CD8-positive, alpha-beta memory T cell (primary cell): Measurements from ENCODE around the gene SMARCC1. TPM values are rescaled to one million over a fixed set of nuclear protein-coding genes. Genes with fewer than 3 reads are reported as not detected.
"Not testable (repeated sequence)": the region's sequence is repeated elsewhere in the genome, so short reads cannot be mapped to it uniquely, and the experiment has no call there.

Source experiments
- CTCF ChIA-PET: fragments of 350-600 bp; sonication (Branson Sonifier 250); formaldehyde crosslinking; loops from one replicate; lab custom pipeline; 2021; ENCODE audit warnings: antibody characterized with exemption; lab: Charles Lee
- POLR2A ChIA-PET: fragments of 350-600 bp; sonication (Branson Sonifier 250); formaldehyde crosslinking; loops from one replicate; lab custom pipeline; 2021; ENCODE audit warnings: antibody characterized with exemption; lab: Charles Lee
- DNase-seq, 5 donors: peaks; one replicate each; pipeline versions ENCODE4 v3.0.0 to v3.0.0-alpha.2; 2020 to 2022; ENCODE audit warnings: mixed read lengths in 1 of 5
- H3K27ac ChIP-seq: one replicate; pipeline ENCODE4 v1.7.0; 2013; ENCODE audit warnings: low read depth, mild to moderate bottlenecking, low read length, moderate library complexity
- H3K27me3 ChIP-seq: 2 replicates; pipeline ENCODE4 v1.7.0; 2013; ENCODE audit warnings: low read length, mild to moderate bottlenecking; ENCODE audit not compliant: insufficient read depth, poor library complexity, severe bottlenecking
- H3K36me3 ChIP-seq: 2 replicates; pipeline ENCODE4 v1.7.0; 2013; ENCODE audit warnings: mild to moderate bottlenecking, low read length, moderate library complexity; ENCODE audit not compliant: insufficient read depth
- H3K4me1 ChIP-seq: 2 replicates; pipeline ENCODE4 v1.7.0; 2013; ENCODE audit warnings: mild to moderate bottlenecking, low read length, moderate library complexity; ENCODE audit not compliant: insufficient read depth
- H3K4me3 ChIP-seq: 2 replicates; pipeline ENCODE4 v1.7.0; 2013; ENCODE audit warnings: mild to moderate bottlenecking, low read length
- H3K9me3 ChIP-seq: 2 replicates; pipeline ENCODE4 v1.7.0; 2013; ENCODE audit warnings: mild to moderate bottlenecking, low read length
- H3K27ac Mint-ChIP-seq, 8 donors: one replicate each; pipeline ENCODE4 v1.8.0; 2020 to 2021; ENCODE audit warnings: mixed read lengths in 8 of 8, mild to moderate bottlenecking in 6 of 8, inconsistent platforms in 3 of 8, moderate library complexity in 3 of 8
- H3K27me3 Mint-ChIP-seq, 2 donors: one replicate each; pipeline ENCODE4 v1.8.0; 2020 to 2021; ENCODE audit warnings: mixed read lengths in 2 of 2, mild to moderate bottlenecking in 1 of 2, moderate library complexity in 1 of 2
- H3K36me3 Mint-ChIP-seq, 3 donors: one replicate each; pipeline ENCODE4 v1.8.0; 2020 to 2021; ENCODE audit warnings: mixed read lengths in 3 of 3, inconsistent platforms in 1 of 3, mild to moderate bottlenecking in 1 of 3
- H3K4me1 Mint-ChIP-seq, 3 donors: one replicate each; pipeline ENCODE4 v1.8.0; 2020 to 2021; ENCODE audit warnings: mixed read lengths in 3 of 3, inconsistent platforms in 1 of 3, mild to moderate bottlenecking in 1 of 3
- H3K4me3 Mint-ChIP-seq, 7 donors: one replicate each; pipeline ENCODE4 v1.8.0; 2020 to 2021; ENCODE audit warnings: mixed read lengths in 7 of 7, mild to moderate bottlenecking in 6 of 7, moderate library complexity in 4 of 7, inconsistent platforms in 2 of 7
- H3K9me3 Mint-ChIP-seq, 5 donors: one replicate each; pipeline ENCODE4 v1.8.0; 2020 to 2022; ENCODE audit warnings: mixed read lengths in 5 of 5, mild to moderate bottlenecking in 3 of 5, moderate library complexity in 2 of 5, inconsistent platforms in 1 of 5
- polyA plus RNA-seq: library from polyadenylated mRNA; unstranded; fragments of 300-500 nt; fragmentation: Illumina TruSeq; gene quantifications from one replicate; pipeline ENCODE4 v1.2.3, GENCODE V29; 2021
- total RNA-seq, 2 experiments: library from RNA; stranded (reverse); gene quantifications; one replicate each; pipeline ENCODE4 v1.2.3, GENCODE V29; 2021

The SMARCC1 gene
- total RNA-seq (100 to 1,000 TPM; 100 to 107 TPM), polyA plus RNA-seq (54.6 TPM)

DNA sequence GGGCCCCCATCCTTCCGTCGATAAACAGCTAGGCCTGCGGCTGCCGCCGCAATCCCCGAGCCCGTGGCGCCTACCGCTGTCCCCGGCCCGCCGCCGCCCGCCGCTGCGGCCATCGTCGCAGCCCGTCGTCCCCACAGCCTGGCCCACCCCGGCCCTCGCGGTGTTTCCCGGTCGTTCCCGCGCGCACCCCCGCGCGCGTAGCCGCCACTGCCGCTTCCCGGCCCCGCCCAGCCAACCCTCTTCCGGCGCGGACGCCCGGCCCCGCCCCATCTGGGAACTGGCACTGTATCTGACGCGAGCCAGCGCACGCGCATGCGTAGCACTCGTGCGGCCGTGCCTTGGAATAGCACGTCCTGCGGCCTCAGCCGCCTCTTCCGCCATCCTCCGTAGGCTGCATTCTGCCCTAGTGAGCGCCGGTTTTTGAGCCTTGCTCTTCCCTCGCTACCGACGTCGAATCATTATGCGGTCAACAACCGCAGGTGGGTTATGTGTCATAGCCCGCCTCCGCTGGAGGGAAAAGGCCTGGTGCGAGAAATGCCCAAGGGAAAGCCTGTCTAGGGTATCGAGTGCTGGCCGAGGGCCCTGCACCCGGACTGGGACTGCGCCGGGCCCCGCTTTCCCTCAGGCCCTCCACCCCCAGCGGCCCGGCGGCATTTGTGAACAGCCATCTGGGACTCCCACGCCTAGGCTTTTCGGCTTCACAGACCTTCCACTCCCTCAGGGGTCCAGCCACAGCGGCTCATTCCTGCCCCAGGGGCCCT is at the start of gene SMARCC1:
Gene SMARCC1 (minus strand): TSS at position 209 of the 761 bp plus-strand sequence. CDS start 96 bp downstream, at position 113.
- Mint-ChIP-seq H3K4me1 (peaks cover 26 to 35% (median 32%) of the 10 kb centered on the region in 3 donors), H3K27ac (peak within 1 kb of the TSS; percentile 93 to 99 (median 97)), H3K9me3 (no peaks in the 10 kb centered on the region), H3K27me3 (no peaks in the 10 kb centered on the region), H3K4me3 (peak within 1 kb of the TSS; percentile 91 to 97 (median 95)), H3K36me3 (peaks cover 0 to 12% (median 0%) of the 10 kb centered on the region in 3 donors)
- no peaks in the 10 kb centered on the region for H3K36me3 ChIP-seq
- DNase-seq = peak; percentile 97 to 99 (median 97)
- ChIA-PET POLR2A (interaction anchor here (0.7 to 1.4 kb wide), 4 partner anchors 43 to 401 kb away, joined by 3 to 5 read pairs (median 4); partner anchors contain the start of genes ELP6 and PTPN23), CTCF (interaction anchor here (1.1 kb wide), 1 partner anchor 265 kb away, joined by 3 read pairs; no protein-coding TSS in a partner anchor)
- H3K27me3 ChIP-seq = no peaks in the 10 kb centered on the region
- peak within 1 kb of the TSS; percentile 90 for H3K27ac ChIP-seq
- no peaks in the 10 kb centered on the region for H3K9me3 ChIP-seq
- H3K4me3 ChIP-seq = peak within 1 kb of the TSS; percentile 64
- H3K4me1 ChIP-seq = peaks cover 35% of the 10 kb centered on the region

DNA sequence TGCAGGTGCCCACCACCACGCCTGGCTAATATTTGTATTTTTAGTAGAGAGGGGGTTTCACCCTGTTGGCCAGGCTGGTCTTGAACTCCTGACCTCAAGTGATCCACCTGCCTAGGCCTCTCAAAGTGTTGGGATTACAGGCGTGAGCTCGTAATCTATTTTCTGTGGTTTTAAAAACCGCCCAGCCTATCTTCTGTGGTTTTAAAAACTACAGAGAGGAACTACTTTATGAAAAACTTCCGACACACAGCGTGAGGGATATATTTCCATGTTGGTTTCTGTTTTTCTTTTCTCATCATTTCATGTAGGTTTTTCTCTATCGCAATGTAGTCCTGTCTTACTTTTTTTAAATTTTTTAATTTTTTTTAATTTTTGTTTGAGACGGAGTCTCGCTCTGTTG is 47.8 kb upstream of the SMARCC1 start:
- not testable (repeated sequence) for H3K27me3 Mint-ChIP-seq

DNA sequence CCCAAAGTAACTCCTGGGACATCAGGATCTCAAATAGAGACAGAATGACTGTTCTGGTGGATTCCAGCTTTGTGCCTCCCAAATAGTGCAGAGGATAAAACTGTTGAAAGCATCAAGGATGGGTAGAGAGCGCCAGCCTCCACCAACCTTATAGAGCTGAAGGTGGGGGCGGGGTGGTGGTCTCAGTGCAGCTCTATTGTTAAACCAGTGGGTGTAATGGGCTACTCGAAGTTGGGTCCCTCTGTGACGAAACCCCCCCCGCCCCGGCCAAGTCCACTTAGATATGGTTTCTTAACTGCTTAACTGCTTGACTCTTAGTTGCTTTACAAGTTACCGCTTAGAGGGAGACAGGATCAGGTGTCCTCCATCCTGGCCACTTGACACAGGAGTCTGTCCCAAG is 43.9 kb upstream of the SMARCC1 start:
- no peaks in the 10 kb centered on the region for H3K27me3 ChIP-seq
- peak overlapping the region; percentile 91 for H3K27ac ChIP-seq
- Mint-ChIP-seq H3K27ac (peak overlapping the region; percentile 66 to 95 (median 88)), H3K4me1 (peaks cover 27 to 34% (median 32%) of the 10 kb centered on the region in 3 donors), H3K9me3 (no peaks in the 10 kb centered on the region), H3K4me3 (peak overlapping the region; percentile 86 to 93 (median 89)), H3K36me3 (peaks cover 4 to 40% (median 10%) of the 10 kb centered on the region in 3 donors), H3K27me3 (no peaks in the 10 kb centered on the region)
- peaks cover 19% of the 10 kb centered on the region for H3K4me1 ChIP-seq
- ChIA-PET POLR2A (interaction anchor here (0.8 to 1.0 kb wide), 2 partner anchors 12 to 44 kb away, joined by 3 to 5 read pairs; partner anchors contain the start of gene SMARCC1), CTCF (interaction anchor here (0.8 to 4.0 kb wide), 20 partner anchors 12 to 350 kb away, joined by 3 to 50 read pairs (median 6); partner anchors contain the start of genes DHX30 and SCAP)
- no peak for DNase-seq
- H3K36me3 ChIP-seq = peaks cover 13% of the 10 kb centered on the region
- peak overlapping the region; percentile 88 for H3K4me3 ChIP-seq
- H3K9me3 ChIP-seq = no peaks in the 10 kb centered on the region

More for the DNA sequence above, 47.8 kb upstream of the SMARCC1 start:
- Mint-ChIP-seq H3K36me3 (peaks cover 8 to 59% (median 17%) of the 10 kb centered on the region in 3 donors), H3K27ac (peak overlapping the region in 1 of 8 donors; percentile 3), H3K4me3 (peak overlapping the region in 1 of 7 donors; percentile 37), H3K4me1 (peaks cover 27 to 32% (median 29%) of the 10 kb centered on the region in 3 donors)
- H3K9me3 ChIP-seq, CTCF ChIA-PET, DNase-seq, POLR2A ChIA-PET, H3K27ac ChIP-seq, H3K9me3 Mint-ChIP-seq, H3K4me3 ChIP-seq, H3K27me3 ChIP-seq: not testable (repeated sequence)
- Histone ChIP-seq H3K36me3 (peaks cover 37% of the 10 kb centered on the region), H3K4me1 (peaks cover 16% of the 10 kb centered on the region)

DNA sequence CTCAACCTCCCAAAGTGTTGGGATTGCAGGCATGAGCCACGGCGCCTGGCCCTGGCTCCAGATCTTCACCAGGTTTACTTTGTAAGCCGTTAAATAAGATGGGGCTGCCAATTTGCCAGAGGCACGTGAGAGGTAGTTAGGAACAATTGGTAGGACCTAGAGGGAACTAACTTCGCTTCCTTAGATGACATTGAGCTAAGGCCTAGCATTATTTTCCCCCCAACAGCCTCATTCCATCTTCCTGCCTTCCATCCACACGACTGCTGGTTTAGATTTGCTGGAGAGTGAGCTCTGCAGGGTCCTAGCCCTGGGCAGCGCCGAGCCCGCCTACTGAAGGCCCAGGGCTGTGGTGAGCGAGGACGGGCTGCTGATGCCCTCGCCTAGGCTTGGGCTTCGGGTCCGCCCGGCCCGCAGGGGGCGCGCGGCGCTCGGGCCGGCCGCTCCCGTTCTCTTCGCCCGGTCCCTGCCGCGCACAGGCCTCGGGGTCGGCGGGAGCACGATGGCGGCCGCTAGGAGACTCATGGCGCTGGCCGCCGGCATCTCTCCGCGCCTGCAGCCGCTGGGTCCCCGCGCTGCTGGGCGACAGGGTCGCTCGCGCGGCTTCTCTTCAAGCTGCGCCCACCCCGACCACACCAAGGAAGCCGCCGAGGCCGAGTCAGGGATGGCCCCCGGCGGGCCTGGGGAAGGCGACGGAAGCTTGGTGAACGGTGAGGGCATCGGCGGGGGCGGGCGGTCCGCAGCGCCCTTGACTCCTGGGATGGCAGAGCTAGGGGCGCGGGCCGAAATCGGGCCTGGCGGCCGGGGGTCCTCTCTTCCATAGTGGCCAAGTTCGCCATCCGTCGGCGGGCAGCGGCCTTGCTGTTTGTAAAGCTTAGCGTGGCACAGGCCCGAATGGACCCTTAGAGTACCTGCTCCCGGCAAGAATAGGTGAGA is 43.1 kb upstream of the SMARCC1 start:
- ChIA-PET CTCF (interaction anchor here (0.8 to 4.0 kb wide), 22 partner anchors 8 to 349 kb away, joined by 3 to 50 read pairs (median 6); partner anchors contain the start of genes DHX30 and SCAP), POLR2A (interaction anchor here (0.8 to 1.0 kb wide), 2 partner anchors 13 to 43 kb away, joined by 3 to 5 read pairs; partner anchors contain the start of gene SMARCC1)
- H3K36me3 ChIP-seq = peaks cover 11% of the 10 kb centered on the region
- peak; percentile 69 to 82 (median 78) for DNase-seq
- Mint-ChIP-seq H3K9me3 (no peaks in the 10 kb centered on the region), H3K4me3 (peak overlapping the region; percentile 86 to 93 (median 89)), H3K27ac (peak overlapping the region; percentile 76 to 96 (median 88)), H3K4me1 (peaks cover 27 to 34% (median 32%) of the 10 kb centered on the region in 3 donors), H3K36me3 (peaks cover 4 to 44% (median 12%) of the 10 kb centered on the region in 3 donors), H3K27me3 (no peaks in the 10 kb centered on the region)
- peak overlapping the region; percentile 91 for H3K27ac ChIP-seq
- H3K4me1 ChIP-seq = peaks cover 19% of the 10 kb centered on the region
- H3K4me3 ChIP-seq = peak overlapping the region; percentile 88
- H3K9me3 ChIP-seq = no peaks in the 10 kb centered on the region
- H3K27me3 ChIP-seq = no peaks in the 10 kb centered on the region

DNA sequence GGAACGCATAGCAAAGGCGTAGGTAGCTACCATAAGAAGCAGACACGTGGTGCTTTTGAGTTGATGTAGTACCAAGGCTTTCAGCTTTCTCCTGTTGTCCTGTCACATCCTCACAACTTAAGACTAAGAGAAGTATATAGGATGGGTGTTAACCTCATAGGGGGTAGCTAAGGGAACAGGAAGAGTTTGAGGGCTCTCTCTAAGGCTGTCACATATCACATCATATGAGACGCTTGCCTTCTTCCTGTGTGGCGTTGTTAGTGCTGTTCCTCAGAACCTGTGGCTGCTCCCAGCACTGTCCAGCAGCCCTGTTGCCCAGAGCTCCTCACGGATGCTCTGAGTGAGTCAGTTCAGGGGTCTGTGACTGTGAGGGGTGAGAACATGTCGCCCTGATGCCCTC is 35.9 kb upstream of the SMARCC1 start:
- CTCF ChIA-PET = interaction anchor here (1.6 kb wide), 1 partner anchor 20 kb away, joined by 3 read pairs; no protein-coding TSS in a partner anchor
- Mint-ChIP-seq H3K4me1 (peaks cover 0 to 8% (median 6%) of the 10 kb centered on the region in 3 donors), H3K27ac (no peak overlapping the region), H3K36me3 (peaks cover 0 to 62% (median 16%) of the 10 kb centered on the region in 3 donors), H3K4me3 (no peak overlapping the region), H3K27me3 (no peaks in the 10 kb centered on the region), H3K9me3 (no peaks in the 10 kb centered on the region)
- DNase-seq = no peak
- Histone ChIP-seq H3K27me3 (no peaks in the 10 kb centered on the region), H3K27ac (no peak overlapping the region), H3K9me3 (no peaks in the 10 kb centered on the region), H3K4me3 (no peak overlapping the region), H3K36me3 (peaks cover 5% of the 10 kb centered on the region), H3K4me1 (no peaks in the 10 kb centered on the region)
- POLR2A ChIA-PET = no interaction called here

DNA sequence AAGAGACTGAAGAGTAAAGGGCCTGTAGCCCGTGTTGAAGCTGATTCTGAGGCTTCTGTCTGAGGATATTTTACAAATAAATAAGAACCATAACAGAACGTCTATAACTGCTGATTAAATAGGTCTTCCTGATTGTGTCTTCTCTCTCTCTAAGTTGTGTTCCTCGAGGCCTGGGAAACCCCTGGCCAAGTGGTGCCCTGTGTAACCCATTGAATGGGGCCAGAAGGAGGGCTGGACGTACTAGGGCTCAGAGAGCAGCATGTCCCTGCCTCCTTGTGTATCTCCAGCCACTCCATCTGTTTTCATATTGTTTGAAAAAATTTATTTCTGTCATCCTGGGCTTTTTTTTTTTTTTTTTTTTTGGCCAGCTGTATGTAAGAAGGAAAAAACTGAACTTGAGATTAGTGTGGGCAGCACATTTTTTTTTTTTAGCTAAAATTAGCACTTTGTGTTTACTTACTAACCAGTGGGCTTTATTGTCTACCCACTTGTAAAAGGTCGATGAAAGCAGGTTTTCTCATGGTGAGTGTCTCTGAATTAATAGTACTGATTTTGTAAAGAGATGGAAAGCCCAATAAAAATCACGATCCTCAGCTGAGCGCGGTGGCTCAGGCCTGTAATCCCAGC is 32.0 kb upstream of the SMARCC1 start:
- H3K4me1 Mint-ChIP-seq = peaks cover 4 to 13% (median 11%) of the 10 kb centered on the region in 3 donors

DNA sequence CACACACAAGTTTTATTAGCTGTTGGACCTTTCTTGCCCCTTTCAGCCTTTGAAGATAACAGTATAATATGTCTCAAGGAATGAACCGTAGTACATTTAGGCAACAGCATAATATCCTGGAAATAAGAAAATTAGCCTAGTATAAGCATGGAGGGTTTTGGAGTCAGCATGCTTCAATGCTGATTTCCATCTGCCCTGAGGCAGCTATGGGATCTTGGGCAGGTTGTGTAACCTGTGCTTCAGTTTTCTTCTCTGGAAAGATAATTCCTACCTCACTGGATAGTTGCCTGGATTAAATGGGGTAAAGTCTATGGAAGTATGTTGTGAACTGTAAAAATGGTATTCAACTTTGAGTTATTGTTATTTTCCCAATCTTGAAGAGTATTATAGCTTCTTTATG is 22.9 kb upstream of the SMARCC1 start:
- Mint-ChIP-seq H3K27ac (peak overlapping the region in 7 of 8 donors; percentile 29 to 99 (median 88)), H3K4me3 (peak overlapping the region; percentile 37 to 92 (median 74)), H3K4me1 (peaks cover 16 to 26% (median 26%) of the 10 kb centered on the region in 3 donors), H3K36me3 (peaks cover 0 to 27% (median 3%) of the 10 kb centered on the region in 3 donors), H3K9me3 (no peaks in the 10 kb centered on the region), H3K27me3 (no peaks in the 10 kb centered on the region)
- ChIA-PET POLR2A (no interaction called here), CTCF (interaction anchor here (3.7 kb wide), 1 partner anchor 20 kb away, joined by 20 read pairs; no protein-coding TSS in a partner anchor)
- H3K27ac ChIP-seq = no peak overlapping the region
- H3K27me3 ChIP-seq = no peaks in the 10 kb centered on the region
- peaks cover 23% of the 10 kb centered on the region for H3K4me1 ChIP-seq
- H3K36me3 ChIP-seq = no peaks in the 10 kb centered on the region
- H3K4me3 ChIP-seq = no peak overlapping the region
- no peak for DNase-seq
- H3K9me3 ChIP-seq = no peaks in the 10 kb centered on the region

More for the DNA sequence above, 32.0 kb upstream of the SMARCC1 start:
- no peak for DNase-seq
- no peaks in the 10 kb centered on the region for H3K9me3 ChIP-seq
- peak overlapping the region in 3 of 8 donors; percentile 17 to 66 (median 63) for H3K27ac Mint-ChIP-seq
- H3K4me3 Mint-ChIP-seq = peak overlapping the region in 2 of 7 donors; percentile 5 to 61
- peaks cover 6 to 59% (median 13%) of the 10 kb centered on the region in 3 donors for H3K36me3 Mint-ChIP-seq
- POLR2A ChIA-PET = interaction anchor here (0.7 kb wide), 1 partner anchor 90 kb away, joined by 3 read pairs; no protein-coding TSS in a partner anchor
- no peaks in the 10 kb centered on the region for H3K9me3 Mint-ChIP-seq
- no peak overlapping the region for H3K4me3 ChIP-seq
- H3K27me3 ChIP-seq = no peaks in the 10 kb centered on the region
- no peaks in the 10 kb centered on the region for H3K4me1 ChIP-seq
- H3K27ac ChIP-seq = no peak overlapping the region
- CTCF ChIA-PET = interaction anchor here (0.6 to 7.4 kb wide), 2 partner anchors 11 to 672 kb away, joined by 3 to 50 read pairs; no protein-coding TSS in a partner anchor
- H3K36me3 ChIP-seq = peaks cover 19% of the 10 kb centered on the region
- H3K27me3 Mint-ChIP-seq = no peaks in the 10 kb centered on the region
